ENCODE measurements around the gene CD28. TPM values are rescaled to one million over a fixed set of nuclear protein-coding genes. Genes with fewer than 3 reads are reported as not detected.

The CD28 gene
- total RNA-seq, 4 donors from 2014 or later = 0.42 to 1.3 (median 0.63) TPM

DNA sequence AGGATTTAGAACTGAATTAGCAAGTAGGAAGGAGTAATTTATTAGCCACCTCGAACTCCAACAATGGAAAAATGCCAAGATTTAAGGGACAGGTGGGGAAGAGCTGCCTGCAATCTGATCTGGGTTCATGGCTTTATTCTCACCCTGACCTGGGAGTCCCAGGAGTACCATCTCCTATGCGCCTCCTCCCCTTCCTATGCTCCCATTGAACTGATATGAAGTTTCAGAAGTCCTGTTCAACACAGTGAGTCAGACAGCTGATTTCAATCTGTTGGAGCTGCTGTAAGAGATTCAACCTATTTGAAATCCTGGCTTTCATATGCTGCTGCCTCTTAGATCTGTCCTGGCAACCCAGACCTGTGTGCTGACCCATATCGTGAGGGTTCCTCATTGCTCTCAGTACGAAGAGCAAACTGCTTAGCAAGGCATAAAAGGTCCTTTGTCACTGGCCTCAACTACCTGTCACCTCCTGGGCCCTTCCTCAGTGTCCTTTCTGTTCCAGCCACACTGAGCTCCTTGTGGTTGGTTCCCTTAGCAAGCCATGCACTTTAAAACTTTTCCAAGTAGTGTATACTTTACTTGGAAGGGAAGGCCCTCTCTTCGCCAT, 15.9 kb upstream of the CD28 start:
- no peaks in the 10 kb centered on the region for H3K36me3 ChIP-seq
- H3K4me1 ChIP-seq = peaks cover 0 to 40% (median 7%) of the 10 kb centered on the region in 3 donors
- intact Hi-C loops (cut with DNase I) = no loop called here
- no peak overlapping the region for H3K4me3 ChIP-seq
- 83 to 97% methylated on average over 4 to 5 of the region's 5 CpGs for WGBS, 2 donors
- no peak for DNase-seq
- no peaks in the 10 kb centered on the region for H3K9me3 ChIP-seq
- H3K27me3 ChIP-seq = no peaks in the 10 kb centered on the region
- TF ChIP-seq CTCF (IDR thresholded peaks at IDR 0.05) (no peak), POLR2A (IDR thresholded peaks at IDR 0.05) (no peak)
- peak overlapping the region in 2 of 4 donors; percentile 22 to 32 for H3K27ac ChIP-seq

- no peak for DNase-seq
- no peaks in the 10 kb centered on the region for H3K36me3 ChIP-seq
- no peaks in the 10 kb centered on the region for H3K27me3 ChIP-seq
- peaks cover 0 to 35% (median 7%) of the 10 kb centered on the region in 3 donors for H3K4me1 ChIP-seq
- H3K4me3 ChIP-seq = no peak overlapping the region
- peak overlapping the region in 2 of 4 donors; percentile 10 to 32 for H3K27ac ChIP-seq
- no peak for TF ChIP-seq POLR2A (IDR thresholded peaks at IDR 0.05)
- no peak for TF ChIP-seq CTCF (IDR thresholded peaks at IDR 0.05)
- H3K9me3 ChIP-seq = no peaks in the 10 kb centered on the region
- intact Hi-C loops (cut with DNase I) = no loop called here
Measured at GRCh38 chr2:203691149-203691548, 15.3 kb upstream of the CD28 start.

DNA sequence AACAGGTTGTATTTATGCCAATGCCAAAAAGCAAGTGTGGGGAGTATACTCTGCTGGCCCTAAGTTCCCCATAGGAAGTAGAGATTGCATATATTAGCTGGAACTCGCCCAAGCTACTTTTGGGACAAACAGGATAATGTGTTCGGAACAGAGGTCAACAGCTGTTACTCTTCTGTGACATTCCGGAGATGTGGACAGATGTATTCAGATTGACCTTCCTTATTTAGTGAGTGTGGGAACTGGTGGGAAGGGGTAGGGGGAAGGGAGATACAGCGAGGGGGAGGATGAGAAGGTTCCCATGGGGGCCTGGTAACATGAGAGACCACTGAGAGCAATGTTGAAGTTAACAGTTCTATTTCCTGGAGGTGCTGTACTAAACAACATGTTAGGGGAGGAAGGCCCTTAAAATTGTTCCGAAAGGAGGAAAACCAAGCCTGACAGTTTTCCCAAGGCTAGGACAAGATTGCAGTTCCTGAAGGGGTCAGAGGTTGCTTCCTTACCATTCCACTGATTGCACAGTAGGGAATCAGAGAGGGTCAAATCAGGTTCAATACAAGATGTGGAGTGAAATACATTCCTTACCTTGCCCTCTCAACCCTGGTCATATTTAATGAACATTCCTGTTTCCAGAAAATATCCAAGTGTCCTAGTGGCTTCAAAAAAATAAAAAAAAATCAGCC, 14.3 kb upstream of the CD28 start:
- intact Hi-C loops (cut with DNase I) = no loop called here
- 74 to 82% methylated on average over 5 of the region's 5 CpGs for WGBS, 2 donors
- H3K27ac ChIP-seq = peak overlapping the region in 3 of 4 donors; percentile 1 to 43 (median 32)

GRCh38 chr2:203693242-203693879, 13.1 kb upstream of the CD28 start:
- WGBS, 2 donors = 85 to 91% methylated on average over 6 of the region's 6 CpGs
- Histone ChIP-seq H3K36me3 (no peaks in the 10 kb centered on the region), H3K4me3 (no peak overlapping the region), H3K9me3 (no peaks in the 10 kb centered on the region), H3K27me3 (no peaks in the 10 kb centered on the region), H3K4me1 (peaks cover 0 to 27% (median 3%) of the 10 kb centered on the region in 3 donors), H3K27ac (no peak overlapping the region)
- DNase-seq = no peak
- intact Hi-C loops (cut with DNase I) = no loop called here
- no peak for TF ChIP-seq POLR2A (IDR thresholded peaks at IDR 0.05)
- TF ChIP-seq CTCF (IDR thresholded peaks at IDR 0.05) = no peak

More for the DNA sequence above, 14.3 kb upstream of the CD28 start:
- Histone ChIP-seq H3K36me3 (no peaks in the 10 kb centered on the region), H3K27me3 (no peaks in the 10 kb centered on the region), H3K9me3 (no peaks in the 10 kb centered on the region), H3K4me1 (peaks cover 0 to 30% (median 5%) of the 10 kb centered on the region in 3 donors), H3K4me3 (no peak overlapping the region)
- no peak for DNase-seq
- TF ChIP-seq POLR2A (IDR thresholded peaks at IDR 0.05) = no peak
- no peak for TF ChIP-seq CTCF (IDR thresholded peaks at IDR 0.05)

DNA sequence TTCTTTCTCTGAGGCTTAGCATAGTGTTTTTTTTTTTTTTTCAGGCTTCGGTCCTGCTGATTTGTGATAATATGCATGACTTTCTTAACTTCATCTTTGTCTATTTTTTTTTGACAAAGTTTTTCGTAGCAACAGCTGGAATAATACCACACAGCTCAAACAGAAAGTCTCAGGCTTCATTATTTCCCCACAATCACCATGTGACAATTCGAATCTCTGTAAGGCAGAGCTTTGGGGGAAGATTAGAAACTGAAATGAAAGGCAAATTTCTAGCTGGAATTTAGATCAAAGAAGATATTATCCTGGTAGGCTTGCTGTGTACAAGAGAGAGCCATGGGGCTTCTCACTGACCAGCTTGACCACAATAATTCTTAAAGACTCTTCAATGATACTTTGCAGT, 12.2 kb upstream of the CD28 start:
- no peaks in the 10 kb centered on the region for H3K36me3 ChIP-seq
- no peak overlapping the region for H3K27ac ChIP-seq
- no peaks in the 10 kb centered on the region for H3K9me3 ChIP-seq
- DNase-seq = no peak
- no peaks in the 10 kb centered on the region for H3K27me3 ChIP-seq
- intact Hi-C loops (cut with DNase I) = no loop called here
- H3K4me1 ChIP-seq = peaks cover 0 to 27% (median 3%) of the 10 kb centered on the region in 3 donors
- WGBS, 2 donors = 53 to 72% methylated on average over 3 of the region's 3 CpGs
- no peak for TF ChIP-seq POLR2A (IDR thresholded peaks at IDR 0.05)
- no peak for TF ChIP-seq CTCF (IDR thresholded peaks at IDR 0.05)
- H3K4me3 ChIP-seq = no peak overlapping the region
